Spleen (tissue), 11 donors: ENCODE measurements around the gene STAT5A. TPM values are rescaled to one million over a fixed set of nuclear protein-coding genes. Genes with fewer than 3 reads are reported as not detected.
A peak's percentile ranks its signal among the peaks of the same experiment; 100 is the strongest.

Experiments used
- DNase-seq: peaks from one replicate; pipeline ENCODE4 v3.0.0-alpha.2; 2020
- H3K27ac ChIP-seq, 8 donors: fragments of 200-600 bp; sonication (generic) in 7 of 8; 1 replicate in 4 of 8; 2 replicates in 4 of 8; pipeline versions ENCODE4 v1.5.0 to v1.8.0; 2016 to 2021; ENCODE audit warnings: inconsistent platforms in 4 of 8, mild to moderate bottlenecking in 4 of 8, moderate library complexity in 1 of 8
- H3K27me3 ChIP-seq, 7 donors: fragments of 200-600 bp; sonication (generic) in 6 of 7; replicated peaks in 1 of 7; 1 replicate in 4 of 7; 2 replicates in 3 of 7; pipeline versions ENCODE4 v1.5.0 to v1.8.0; 2016 to 2021; ENCODE audit warnings: inconsistent platforms in 3 of 7, mild to moderate bottlenecking in 1 of 7
- H3K36me3 ChIP-seq, 6 donors: fragments of 200-600 bp; sonication (generic) in 5 of 6; 1 replicate in 4 of 6; 2 replicates in 2 of 6; pipeline versions ENCODE4 v1.5.0 to v1.8.0; 2016 to 2021; ENCODE audit warnings: inconsistent platforms in 2 of 6
- H3K4me1 ChIP-seq, 6 donors: fragments of 200-600 bp; sonication (generic) in 5 of 6; 1 replicate in 3 of 6; 2 replicates in 3 of 6; pipeline versions ENCODE4 v1.5.0 to v1.8.0; 2016 to 2021; ENCODE audit warnings: inconsistent platforms in 3 of 6
- H3K4me3 ChIP-seq, 8 donors: fragments of 200-600 bp; sonication (generic) in 7 of 8; 1 replicate in 4 of 8; 2 replicates in 4 of 8; pipeline versions ENCODE4 v1.5.0 to v1.8.0; 2016 to 2021; ENCODE audit warnings: inconsistent platforms in 4 of 8, mild to moderate bottlenecking in 4 of 8, moderate library complexity in 2 of 8
- H3K9me3 ChIP-seq, 8 donors: fragments of 200-600 bp; sonication (generic) in 7 of 8; 1 replicate in 4 of 8; 2 replicates in 4 of 8; pipeline versions ENCODE4 v1.5.0 to v1.8.0; 2016 to 2021; ENCODE audit warnings: inconsistent platforms in 4 of 8
- CTCF ChIP-seq, 11 experiments: fragments of 200-600 bp in 7 of 11; fragments of 450-650 bp in 4 of 11; sonication (generic) in 4 of 11; IDR thresholded peaks in 8 of 11; conservative IDR thresholded peaks in 3 of 11; 1 replicate in 7 of 11; 2 replicates in 4 of 11; pipeline versions ENCODE4 v1.4.0 to v1.8.0; 2016 to 2021; ENCODE audit warnings: antibody characterized with exemption in 11 of 11, inconsistent platforms in 4 of 11, mild to moderate bottlenecking in 1 of 11
- POLR2A ChIP-seq, 3 donors: fragments of 450-650 bp; IDR thresholded peaks; one replicate each; pipeline ENCODE4 v1.5.1; 2017; ENCODE audit warnings: antibody characterized with exemption in 3 of 3, mild to moderate bottlenecking in 1 of 3
- POLR2AphosphoS5 ChIP-seq, 3 donors: sonication (generic); formaldehyde crosslinking; IDR thresholded peaks; one replicate each; pipeline ENCODE4 v1.5.1; 2017; ENCODE audit warnings: antibody characterized with exemption in 3 of 3
- WGBS, 5 donors: extraction: QIAGEN DNeasy Blood & Tissue Kit in 3 of 5; methylation state at CpG; one replicate each; pipeline versions ENCODE4 v1.1.5 to v1.1.7; 2013 to 2018; 5-methylcytosine and 5-hydroxymethylcytosine counted together
- intact Hi-C: fragments of 100-400 bp; cut with DNase I; formaldehyde crosslinking; loops from one replicate; pipeline ENCODE4 v1.15.0; 2023; ENCODE audit warnings: low total_unique reads
- polyA plus RNA-seq, 3 donors: library from polyadenylated mRNA; stranded (reverse); fragments of 200-250 nt; gene quantifications; one replicate each; pipeline ENCODE4 v1.2.1, GENCODE V29; 2013
- total RNA-seq, 7 donors: library from RNA; depleted of rRNA in 3 of 7; stranded (reverse); fragments of >200 nt in 3 of 7; fragmentation: NEBNext Ultra II Directional in 4 of 7; extraction: Animal tissue kit (Norgen Biotek cat#: 25700) in 4 of 7; gene quantifications; one replicate each; pipeline versions ENCODE4 v1.1.0 to v1.2.1, GENCODE V29; 2016 to 2021
- donor health status: healthy with polysubstance abuse.
- donor health status: DM: no; HTN: no; CAD: no; lungs with moderate emphysema.
- donor health status: DM: no; HTN: no; CAD: no.
- donor health status: Bipolar disorder and iron deficiency.
- donor health status: healthy.
- donor health status: DM: no; HTN: no; CAD: no.
- donor health status: DM: yes; HTN: yes; CAD: no.

STAT5A gene
- total and polyA plus RNA-seq, 10 donors, result 22.7 to 131 (median 71.6) TPM

GRCh38 chr17:42333053-42333452 is 44.8 kb downstream of the STAT5A start:
- no peak for DNase-seq
- H3K4me1 ChIP-seq, result peaks cover 0 to 35% (median 10%) of the 10 kb centered on the region in 6 donors
- H3K9me3 ChIP-seq, result no peaks in the 10 kb centered on the region
- H3K27me3 ChIP-seq, result no peaks in the 10 kb centered on the region
- H3K27ac ChIP-seq, result no peak overlapping the region
- intact Hi-C loops, result no loop called here
- WGBS, 5 donors, result 58 to 77% (median 71%) methylated on average over 1 of the region's 1 CpG
- no peak overlapping the region for H3K4me3 ChIP-seq
- peaks cover 0 to 98% (median 96%) of the 10 kb centered on the region in 6 donors for H3K36me3 ChIP-seq
- TF ChIP-seq POLR2AphosphoS5 (IDR thresholded peaks at IDR 0.05) (no peak), CTCF (IDR thresholded peaks at IDR 0.05 in 8 of 11, conservative IDR thresholded peaks at IDR 0.05 in 3 of 11) (no peak), POLR2A (IDR thresholded peaks at IDR 0.05) (no peak)

GRCh38 chr17:42334677-42335076 is 46.4 kb downstream of the STAT5A start:
- no peaks in the 10 kb centered on the region for H3K27me3 ChIP-seq
- H3K4me3 ChIP-seq, result no peak overlapping the region
- no peak overlapping the region for H3K27ac ChIP-seq
- WGBS, 5 donors, result 84 to 94% (median 92%) methylated on average over 3 of the region's 3 CpGs
- TF ChIP-seq CTCF (IDR thresholded peaks at IDR 0.05 in 8 of 11, conservative IDR thresholded peaks at IDR 0.05 in 3 of 11) (no peak), POLR2AphosphoS5 (IDR thresholded peaks at IDR 0.05) (no peak)
- no peak for DNase-seq
- intact Hi-C loops, result no loop called here
- no peaks in the 10 kb centered on the region for H3K9me3 ChIP-seq
- peaks cover 0 to 35% (median 11%) of the 10 kb centered on the region in 6 donors for H3K4me1 ChIP-seq
- peaks cover 0 to 96% (median 93%) of the 10 kb centered on the region in 6 donors for H3K36me3 ChIP-seq

- H3K4me3 ChIP-seq, result no peak overlapping the region
- no peaks in the 10 kb centered on the region for H3K9me3 ChIP-seq
- H3K27me3 ChIP-seq, result no peaks in the 10 kb centered on the region
- H3K27ac ChIP-seq, result peak overlapping the region in 6 of 8 donors; percentile 2 to 41 (median 20)
- TF ChIP-seq CTCF (IDR thresholded peaks at IDR 0.05 in 8 of 11, conservative IDR thresholded peaks at IDR 0.05 in 3 of 11) (no peak), POLR2AphosphoS5 (IDR thresholded peaks at IDR 0.05) (peak in 2 of 3 donors; percentile 39 to 49), POLR2A (IDR thresholded peaks at IDR 0.05) (no peak)
- no peak for DNase-seq
- WGBS, 5 donors, result 45 to 60% (median 48%) methylated on average over 15 of the region's 15 CpGs
- peaks cover 0 to 96% (median 82%) of the 10 kb centered on the region in 6 donors for H3K36me3 ChIP-seq
- H3K4me1 ChIP-seq, result peaks cover 4 to 59% (median 27%) of the 10 kb centered on the region in 6 donors
- intact Hi-C loops, result no loop called here
Observed at GRCh38 chr17:42337442-42337841, 49.1 kb downstream of the STAT5A start.

GRCh38 chr17:42338427-42338985 is 50.2 kb downstream of the STAT5A start:
- peaks cover 4 to 96% (median 81%) of the 10 kb centered on the region in 6 donors for H3K36me3 ChIP-seq
- TF ChIP-seq POLR2AphosphoS5 (IDR thresholded peaks at IDR 0.05) (no peak), CTCF (IDR thresholded peaks at IDR 0.05 in 8 of 11, conservative IDR thresholded peaks at IDR 0.05 in 3 of 11) (no peak), POLR2A (IDR thresholded peaks at IDR 0.05) (no peak)
- H3K27ac ChIP-seq, result peak overlapping the region in 4 of 8 donors; percentile 25 to 60 (median 36)
- 85 to 89% (median 88%) methylated on average over 4 of the region's 4 CpGs for WGBS, 5 donors
- H3K27me3 ChIP-seq, result no peaks in the 10 kb centered on the region
- peaks cover 4 to 66% (median 29%) of the 10 kb centered on the region in 6 donors for H3K4me1 ChIP-seq
- no peaks in the 10 kb centered on the region for H3K9me3 ChIP-seq
- no peak for DNase-seq
- H3K4me3 ChIP-seq, result no peak overlapping the region
- intact Hi-C loops, result no loop called here
